NCI-H524 (cell line): ENCODE data around the gene NBPF19.
"Not testable (repeated sequence)": the region's sequence is repeated elsewhere in the genome, so short reads cannot be mapped to it uniquely, and the experiment has no call there.

Experiments
- DNase-seq, 2 experiments: peaks; one replicate each; lab custom pipeline; 2025; lab: John Stamatoyannopoulos, UW

NBPF19 gene, protein sequence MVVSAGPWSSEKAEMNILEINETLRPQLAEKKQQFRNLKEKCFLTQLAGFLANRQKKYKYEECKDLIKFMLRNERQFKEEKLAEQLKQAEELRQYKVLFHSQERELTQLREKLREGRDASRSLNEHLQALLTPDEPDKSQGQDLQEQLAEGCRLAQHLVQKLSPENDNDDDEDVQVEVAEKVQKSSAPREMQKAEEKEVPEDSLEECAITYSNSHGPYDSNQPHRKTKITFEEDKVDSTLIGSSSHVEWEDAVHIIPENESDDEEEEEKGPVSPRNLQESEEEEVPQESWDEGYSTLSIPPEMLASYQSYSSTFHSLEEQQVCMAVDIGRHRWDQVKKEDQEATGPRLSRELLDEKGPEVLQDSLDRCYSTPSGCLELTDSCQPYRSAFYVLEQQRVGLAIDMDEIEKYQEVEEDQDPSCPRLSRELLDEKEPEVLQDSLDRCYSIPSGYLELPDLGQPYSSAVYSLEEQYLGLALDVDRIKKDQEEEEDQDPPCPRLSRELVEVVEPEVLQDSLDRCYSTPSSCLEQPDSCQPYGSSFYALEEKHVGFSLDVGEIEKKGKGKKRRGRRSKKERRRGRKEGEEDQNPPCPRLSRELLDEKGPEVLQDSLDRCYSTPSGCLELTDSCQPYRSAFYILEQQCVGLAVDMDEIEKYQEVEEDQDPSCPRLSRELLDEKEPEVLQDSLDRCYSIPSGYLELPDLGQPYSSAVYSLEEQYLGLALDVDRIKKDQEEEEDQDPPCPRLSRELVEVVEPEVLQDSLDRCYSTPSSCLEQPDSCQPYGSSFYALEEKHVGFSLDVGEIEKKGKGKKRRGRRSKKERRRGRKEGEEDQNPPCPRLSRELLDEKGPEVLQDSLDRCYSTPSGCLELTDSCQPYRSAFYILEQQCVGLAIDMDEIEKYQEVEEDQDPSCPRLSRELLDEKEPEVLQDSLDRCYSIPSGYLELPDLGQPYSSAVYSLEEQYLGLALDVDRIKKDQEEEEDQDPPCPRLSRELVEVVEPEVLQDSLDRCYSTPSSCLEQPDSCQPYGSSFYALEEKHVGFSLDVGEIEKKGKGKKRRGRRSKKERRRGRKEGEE (N-terminal part only)

DNA sequence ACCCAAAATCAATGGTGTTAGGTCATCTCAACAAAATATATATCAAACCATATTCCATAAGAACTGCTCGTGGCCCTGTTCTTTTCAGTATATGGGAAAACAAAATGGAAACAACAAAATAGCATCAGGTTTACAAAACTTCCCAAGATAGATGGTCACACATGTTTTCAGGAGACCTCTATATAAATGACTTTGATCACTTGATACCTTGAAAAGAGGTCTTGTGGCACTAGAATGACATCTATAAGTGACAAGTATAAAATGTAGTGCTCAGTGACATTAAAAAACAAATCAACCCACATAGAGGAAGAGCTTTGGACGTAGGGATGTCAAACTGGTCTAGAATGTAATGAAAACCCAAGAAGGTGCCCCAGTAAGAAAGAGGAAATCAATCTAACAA, at the start of gene NBPF19:
NBPF19 (plus strand) TSS at position 301 of the 400 bp plus-strand sequence. CDS start 888 bp downstream, outside the sequence.
- DNase-seq, result not testable (repeated sequence)

DNA sequence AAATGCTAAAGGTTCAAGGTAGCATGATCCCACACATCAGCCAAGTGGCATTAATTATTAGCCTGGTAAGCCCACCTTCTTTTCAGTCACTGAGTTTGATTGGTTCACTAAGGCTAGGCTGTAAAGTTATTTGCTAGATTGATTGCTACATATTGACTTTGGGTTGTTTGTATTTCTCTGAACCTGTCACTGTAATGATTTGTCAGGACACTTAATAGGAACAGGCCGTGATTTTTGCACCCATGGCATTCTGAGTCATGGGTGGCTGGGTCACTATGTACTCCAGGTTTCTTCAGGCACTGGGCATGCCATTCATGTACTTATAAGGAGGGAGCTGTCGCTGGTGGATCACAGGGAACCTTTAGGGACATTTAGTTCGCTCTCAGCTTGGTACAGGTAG, 46.5 kb upstream of the NBPF19 start:
- DNase-seq, result not testable (repeated sequence)

DNA sequence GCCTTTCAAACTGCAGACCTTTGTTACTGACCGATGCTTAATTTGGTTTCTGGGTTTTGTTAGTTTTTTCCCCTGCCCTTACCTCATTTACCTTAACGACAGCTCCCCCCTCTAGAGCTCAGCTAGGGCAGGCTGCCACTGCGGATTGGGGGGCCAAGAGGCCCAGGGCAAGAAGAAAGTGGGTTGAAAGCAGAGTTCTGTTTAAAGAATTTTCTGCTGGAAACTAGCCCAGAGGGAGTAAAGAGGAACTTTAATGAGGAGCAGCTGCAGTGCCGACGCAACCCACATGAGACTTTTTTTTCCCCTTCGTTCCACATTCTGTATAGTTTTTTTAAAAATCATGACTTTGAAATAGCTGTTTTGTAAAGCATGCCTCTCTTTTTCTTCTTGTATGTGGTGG, 29.4 kb upstream of the NBPF19 start:
- not testable (repeated sequence) for DNase-seq

DNA sequence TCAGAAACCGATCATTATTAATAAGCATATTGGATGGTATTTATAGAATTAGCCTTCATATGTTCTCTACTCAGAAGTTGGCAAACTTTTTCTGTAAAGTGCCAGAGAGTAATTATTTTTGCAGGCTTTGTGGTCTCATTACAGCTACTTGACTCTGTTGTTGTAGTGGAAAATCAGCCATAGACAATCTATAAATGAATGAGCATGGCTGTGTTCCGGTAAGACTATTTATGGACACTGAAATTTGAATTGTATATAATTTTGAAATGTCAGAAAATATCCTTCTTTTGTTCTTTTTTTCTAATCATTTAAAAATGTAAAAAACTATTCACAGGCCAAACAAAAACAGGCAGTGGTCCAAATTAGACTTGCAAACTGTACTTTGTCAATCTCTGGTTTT, 22.6 kb upstream of the NBPF19 start:
- DNase-seq, result not testable (repeated sequence)

DNA sequence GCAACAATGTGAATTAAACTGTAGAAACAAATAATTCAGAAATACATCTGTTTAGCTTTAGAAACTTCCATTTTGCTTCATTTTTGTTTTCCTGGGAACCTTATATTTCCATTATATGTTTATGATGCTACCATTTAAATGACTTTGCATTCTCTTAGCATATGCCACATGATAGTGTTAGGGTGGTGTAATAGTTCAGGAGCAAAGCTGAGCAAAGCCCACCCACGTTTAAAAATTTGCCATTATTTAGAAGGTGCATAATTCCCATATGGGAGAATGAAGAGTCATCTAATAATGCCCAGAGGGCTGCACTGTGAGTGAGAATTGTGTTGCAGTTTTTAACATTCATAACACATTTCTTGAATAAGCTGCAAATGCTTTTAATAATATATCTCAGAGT, 22.2 kb upstream of the NBPF19 start:
- DNase-seq, result not testable (repeated sequence)

DNA sequence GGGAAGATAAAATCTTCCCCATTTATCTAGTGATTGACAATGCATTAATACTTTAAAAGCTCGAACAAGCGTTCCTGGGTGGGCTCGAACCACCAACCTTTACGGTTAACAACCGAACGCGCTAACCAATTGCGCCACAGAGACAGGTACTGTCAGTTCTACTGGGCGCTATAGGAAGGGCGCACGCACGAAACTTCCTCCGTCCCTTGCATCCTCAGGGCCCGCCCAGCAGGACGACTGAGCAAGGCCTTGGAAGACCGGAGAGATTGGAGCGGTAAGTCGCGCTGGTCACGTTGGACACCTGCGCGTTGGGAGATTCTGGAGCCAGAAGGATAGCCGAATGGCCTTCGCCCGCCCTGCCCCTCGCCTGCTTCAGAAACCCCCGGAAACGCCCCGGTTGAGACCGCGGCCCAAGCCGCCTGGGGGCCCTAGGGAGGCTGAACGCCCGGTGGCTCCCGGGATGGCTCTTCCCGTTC, 83.5 kb downstream of the NBPF19 start:
- not testable (repeated sequence) for DNase-seq

DNA sequence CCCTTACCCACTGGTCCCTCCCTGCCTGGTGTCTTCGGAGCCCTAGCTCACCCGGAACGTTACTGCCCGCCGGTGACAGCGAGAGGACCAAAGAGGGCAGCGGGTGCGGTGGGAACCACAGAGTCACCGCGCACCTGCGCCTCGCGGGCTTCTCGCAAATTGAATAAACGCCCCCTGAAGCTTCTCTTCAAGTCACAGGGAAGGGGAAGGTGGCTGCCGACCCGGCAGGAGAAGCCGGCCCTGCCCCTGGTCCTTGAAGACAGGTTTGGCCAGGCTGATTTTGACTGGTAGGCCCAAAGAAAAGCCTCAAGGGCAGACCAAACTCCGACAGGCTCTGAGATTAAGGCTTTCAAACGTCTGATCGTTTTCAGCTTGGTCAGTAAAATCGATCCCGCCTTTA, 87.0 kb downstream of the NBPF19 start:
- DNase-seq, result not testable (repeated sequence)

DNA sequence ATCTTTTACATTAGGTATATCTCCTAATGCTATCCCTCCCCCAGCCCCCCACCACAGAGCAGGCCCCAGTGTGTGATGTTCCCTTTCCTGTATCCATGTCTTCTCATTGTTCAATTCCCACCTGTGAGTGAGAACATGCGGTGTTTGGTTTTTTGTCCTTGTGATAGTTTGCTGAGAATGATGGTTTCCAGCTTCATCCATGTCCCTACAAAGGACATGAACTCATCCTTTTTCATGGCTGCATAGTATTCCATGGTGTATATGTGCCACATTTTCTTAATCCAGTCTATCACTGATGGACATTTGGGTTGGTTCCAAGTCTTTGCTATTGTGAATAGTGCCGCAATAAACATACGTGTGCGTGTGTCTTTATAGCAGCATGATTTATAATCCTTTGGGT, 90.6 kb downstream of the NBPF19 start:
- DNase-seq, result not testable (repeated sequence)

DNA sequence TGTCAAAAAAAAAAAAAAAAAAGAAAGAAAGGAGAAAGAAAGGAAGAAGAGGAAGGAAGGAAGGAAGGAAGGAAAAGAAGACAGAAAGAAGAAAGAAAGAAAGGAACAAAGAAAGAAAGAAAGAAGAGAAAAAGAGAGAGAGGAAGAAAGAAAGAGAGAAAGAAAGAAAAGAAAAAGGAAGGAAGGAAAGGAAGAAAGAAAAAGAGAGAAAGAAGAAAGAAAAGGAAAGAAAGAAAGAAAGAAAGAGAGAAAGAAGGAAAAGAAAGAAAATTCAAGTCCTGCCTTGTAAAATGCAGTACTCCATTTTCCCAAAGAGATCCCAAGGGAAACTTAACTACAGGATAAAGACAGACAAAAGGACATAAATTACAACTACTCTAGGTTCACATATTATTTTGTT, 97.9 kb downstream of the NBPF19 start:
- DNase-seq, result not testable (repeated sequence)

DNA sequence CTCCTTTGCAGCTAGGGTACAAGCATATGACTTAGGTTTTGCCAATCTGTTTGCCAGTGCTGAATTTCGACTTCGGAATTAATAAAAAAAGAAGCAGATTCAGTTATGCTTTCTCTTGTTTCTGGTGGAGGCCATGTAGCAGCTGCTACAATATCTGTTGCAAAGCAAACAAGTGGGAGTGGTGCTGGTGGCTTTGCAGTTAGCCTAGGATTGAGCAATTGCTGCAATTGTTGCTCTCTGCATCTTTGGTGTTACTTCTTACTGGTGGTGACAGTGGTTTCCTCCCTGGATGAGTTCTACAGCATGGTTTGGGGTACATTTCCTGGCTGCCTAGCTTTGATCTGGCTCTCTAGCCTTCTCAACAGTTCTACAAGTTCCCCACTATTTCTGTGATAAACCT, 110.7 kb downstream of the NBPF19 start:
- not testable (repeated sequence) for DNase-seq
